ENCODE data around the gene NTPCR.

GRCh38 chr1:232905331-232906034, 44.9 kb upstream of the NTPCR start:
- TF ChIP-seq CTCF (IDR thresholded peaks at IDR 0.05; ENCODE audit: borderline replicate concordance, extremely low read depth, low read length, poor library complexity, severe bottlenecking) (no peak), EZH2 (IDR thresholded peaks at IDR 0.05; ENCODE audit: borderline replicate concordance, low read depth, low read length, severe bottlenecking) (no peak)

Data from DND-41 (cell line).